PC-9 (cell line): ENCODE results near the gene TOPBP1.

Experiments used
- CTCF ChIP-seq: fragments of 200-600 bp; sonication (generic); conservative IDR thresholded peaks from 2 replicates; pipeline ENCODE4 v1.6.1; 2017; ENCODE audit warnings: mixed run types, antibody characterized with exemption, mild to moderate bottlenecking, moderate library complexity
- EZH2 ChIP-seq: fragments of 200-600 bp; sonication (generic); IDR thresholded peaks from 2 replicates; pipeline ENCODE4 v1.8.0; 2017; ENCODE audit warnings: antibody characterized with exemption, low read depth

- TF ChIP-seq EZH2 = no peak
- no peak for TF ChIP-seq CTCF
Observed at GRCh38 chr3:133673746-133674145, 12.0 kb upstream of the TOPBP1 start.
